Lung (tissue), 12 donors: ENCODE results near the gene CPNE6. TPM values are rescaled to one million over a fixed set of nuclear protein-coding genes. Genes with fewer than 3 reads are reported as not detected.

ENCODE experiments used
- ATAC-seq: fragments of 200-7000 bp; cut with Tn5 transposase; one replicate; pipeline ENCODE4 v1.9.1; 2020; ENCODE audit warnings: moderate number of reproducible peaks; ENCODE audit not compliant: insufficient read depth, low FRiP score
- DNase-seq, 3 donors: peaks; one replicate each; pipeline ENCODE4 v3.0.0-alpha.2; 2013 to 2017
- H3K27ac ChIP-seq, 2 donors: one replicate each; pipeline ENCODE4 v1.5.1; 2013; ENCODE audit warnings: mild to moderate bottlenecking in 2 of 2, moderate library complexity in 2 of 2, control low read depth in 1 of 2, inconsistent platforms in 1 of 2, low read depth in 1 of 2, low read length in 1 of 2
- H3K27me3 ChIP-seq, 3 donors: one replicate each; pipeline ENCODE4 v1.5.1; 2013; ENCODE audit warnings: low read length in 2 of 3; ENCODE audit not compliant: control insufficient read depth in 3 of 3, insufficient read depth in 3 of 3
- H3K36me3 ChIP-seq, 4 donors: one replicate each; pipeline ENCODE4 v1.5.1; 2013; ENCODE audit warnings: low read length in 4 of 4, mild to moderate bottlenecking in 1 of 4, moderate library complexity in 1 of 4; ENCODE audit not compliant: control insufficient read depth in 4 of 4, insufficient read depth in 4 of 4
- H3K4me1 ChIP-seq, 5 donors: one replicate each; pipeline ENCODE4 v1.5.1; 2013; ENCODE audit warnings: low read length in 5 of 5, mild to moderate bottlenecking in 2 of 5, moderate library complexity in 1 of 5; ENCODE audit not compliant: control insufficient read depth in 5 of 5, insufficient read depth in 5 of 5
- H3K4me3 ChIP-seq: one replicate; pipeline ENCODE4 v1.5.1; 2013; ENCODE audit warnings: mild to moderate bottlenecking, control low read depth, moderate library complexity
- H3K9ac ChIP-seq, 2 donors: one replicate each; pipeline ENCODE4 v1.5.1; 2013; ENCODE audit warnings: low read length in 2 of 2, control low read depth in 1 of 2; ENCODE audit not compliant: insufficient read depth in 1 of 2
- H3K9me3 ChIP-seq, 4 donors: one replicate each; pipeline ENCODE4 v1.5.1; 2013; ENCODE audit warnings: low read length in 3 of 4, mild to moderate bottlenecking in 1 of 4, moderate library complexity in 1 of 4; ENCODE audit not compliant: control insufficient read depth in 4 of 4, insufficient read depth in 3 of 4
- WGBS, 2 donors: extraction: QIAGEN DNeasy Blood & Tissue Kit; methylation state at CpG; one replicate each; pipeline ENCODE4 v1.1.7; 2013; 5-methylcytosine and 5-hydroxymethylcytosine counted together
- polyA plus RNA-seq, 2 donors: library from polyadenylated mRNA; stranded (reverse); fragments of 200-250 nt; gene quantifications; one replicate each; pipeline ENCODE4 v1.2.1, GENCODE V29; 2013
- total RNA-seq, 2 donors: library from RNA; depleted of rRNA in 1 of 2; stranded (reverse); fragments of >200 nt in 1 of 2; gene quantifications; one replicate each; pipeline ENCODE4 v1.2.1, GENCODE V29; 2014 to 2021
- TF ChIP-seq, protein P1 (sequence below): IDR thresholded peaks from 2 replicates; pipeline ENCODE4 v1.5.1; 2012; ENCODE audit warnings: mild to moderate bottlenecking; ENCODE audit errors: control extremely low read depth, extremely low read depth
- donor health status: control.
- donor health status: control.
- donor health status: Bipolar disorder and iron deficiency.
- donor health status: healthy.
- donor health status: DM: yes; HTN: yes; CAD: no.

The CPNE6 gene
- total and polyA plus RNA-seq, 4 donors, result not detected

DNA sequence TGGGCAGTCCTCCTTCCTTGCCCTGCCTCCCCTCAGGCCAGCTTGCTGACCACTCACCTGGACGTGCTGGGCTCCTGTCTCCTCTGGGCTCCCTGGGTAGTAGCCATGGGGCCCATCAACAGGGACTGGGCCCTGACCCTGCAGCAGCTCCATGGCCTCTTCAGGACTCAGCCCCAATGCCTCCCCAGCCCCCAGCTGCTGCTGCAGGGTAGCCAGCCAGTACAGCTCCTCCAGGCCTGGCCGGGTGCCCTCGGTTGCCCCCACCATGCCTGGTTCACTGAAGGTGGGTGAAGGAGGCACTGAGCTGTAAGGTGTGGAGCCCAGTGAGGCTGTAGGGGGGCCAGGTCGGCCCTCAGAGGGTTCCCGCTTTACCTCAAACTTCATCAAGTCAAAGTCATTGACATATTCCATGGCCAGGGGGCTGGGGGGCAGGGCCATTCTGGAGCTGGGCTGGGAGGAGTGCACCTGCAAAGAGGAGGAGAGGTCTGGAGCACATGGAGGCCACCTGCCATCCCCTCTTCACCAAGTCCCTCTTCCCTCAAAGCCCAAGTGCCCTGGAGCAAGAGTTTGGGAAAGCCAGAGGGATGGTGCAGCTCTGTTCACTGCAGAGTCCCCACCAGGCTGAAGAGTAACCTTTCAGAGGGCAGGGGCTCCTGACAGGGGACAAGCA is 11.2 kb downstream of the CPNE6 start:
- Histone ChIP-seq H3K4me3 (no peak overlapping the region), H3K9ac (no peak overlapping the region), H3K36me3 (no peaks in the 10 kb centered on the region), H3K27me3 (peaks cover 0 to 14% (median 12%) of the 10 kb centered on the region in 3 donors), H3K4me1 (peaks cover 0 to 9% (median 3%) of the 10 kb centered on the region in 5 donors), H3K9me3 (no peaks in the 10 kb centered on the region), H3K27ac (no peak overlapping the region)
- whole genome bisulfite sequencing, 2 donors, result 96 to 99% methylated on average over 5 of the region's 5 CpGs
- DNase-seq (no peak), ATAC-seq (no peak)
- TF ChIP-seq, protein P1, sequence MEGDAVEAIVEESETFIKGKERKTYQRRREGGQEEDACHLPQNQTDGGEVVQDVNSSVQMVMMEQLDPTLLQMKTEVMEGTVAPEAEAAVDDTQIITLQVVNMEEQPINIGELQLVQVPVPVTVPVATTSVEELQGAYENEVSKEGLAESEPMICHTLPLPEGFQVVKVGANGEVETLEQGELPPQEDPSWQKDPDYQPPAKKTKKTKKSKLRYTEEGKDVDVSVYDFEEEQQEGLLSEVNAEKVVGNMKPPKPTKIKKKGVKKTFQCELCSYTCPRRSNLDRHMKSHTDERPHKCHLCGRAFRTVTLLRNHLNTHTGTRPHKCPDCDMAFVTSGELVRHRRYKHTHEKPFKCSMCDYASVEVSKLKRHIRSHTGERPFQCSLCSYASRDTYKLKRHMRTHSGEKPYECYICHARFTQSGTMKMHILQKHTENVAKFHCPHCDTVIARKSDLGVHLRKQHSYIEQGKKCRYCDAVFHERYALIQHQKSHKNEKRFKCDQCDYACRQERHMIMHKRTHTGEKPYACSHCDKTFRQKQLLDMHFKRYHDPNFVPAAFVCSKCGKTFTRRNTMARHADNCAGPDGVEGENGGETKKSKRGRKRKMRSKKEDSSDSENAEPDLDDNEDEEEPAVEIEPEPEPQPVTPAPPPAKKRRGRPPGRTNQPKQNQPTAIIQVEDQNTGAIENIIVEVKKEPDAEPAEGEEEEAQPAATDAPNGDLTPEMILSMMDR, result no peak

- no peaks in the 10 kb centered on the region for H3K36me3 ChIP-seq
- 89 to 93% methylated on average over 3 of the region's 3 CpGs for WGBS, 2 donors
- DNase-seq (no peak), ATAC-seq (no peak)
- peaks cover 0 to 14% (median 12%) of the 10 kb centered on the region in 3 donors for H3K27me3 ChIP-seq
- TF ChIP-seq, protein P1, result no peak
- H3K9ac ChIP-seq, result no peak overlapping the region
- H3K4me3 ChIP-seq, result no peak overlapping the region
- H3K9me3 ChIP-seq, result no peaks in the 10 kb centered on the region
- H3K27ac ChIP-seq, result no peak overlapping the region
- peaks cover 0 to 9% (median 3%) of the 10 kb centered on the region in 5 donors for H3K4me1 ChIP-seq
Observed at GRCh38 chr14:24083462-24083861, 12.1 kb downstream of the CPNE6 start.

DNA sequence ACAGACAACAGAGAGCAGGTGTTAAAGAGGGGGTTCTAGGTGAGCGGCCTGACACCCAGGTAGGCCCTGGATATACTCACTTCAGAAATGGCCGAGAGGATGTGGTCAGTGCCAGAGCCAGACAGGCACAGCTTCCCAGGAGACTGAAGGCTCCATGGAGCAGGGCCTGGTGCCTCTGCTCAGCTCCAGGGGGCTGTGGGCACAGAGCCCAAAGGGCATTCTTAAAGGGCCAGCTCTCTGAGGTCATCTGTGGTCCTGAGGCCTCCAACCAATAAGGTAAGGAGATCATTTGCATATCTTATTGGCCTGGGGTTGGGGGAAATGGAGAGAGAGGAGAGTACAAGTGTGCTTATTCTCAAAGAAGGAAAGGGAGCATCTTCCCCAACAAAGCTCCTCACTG is 13.1 kb downstream of the CPNE6 start:
- TF ChIP-seq, protein P1, result no peak
- Histone ChIP-seq H3K9me3 (no peaks in the 10 kb centered on the region), H3K9ac (no peak overlapping the region), H3K27ac (no peak overlapping the region), H3K27me3 (peaks cover 0 to 13% (median 6%) of the 10 kb centered on the region in 3 donors), H3K36me3 (no peaks in the 10 kb centered on the region), H3K4me3 (no peak overlapping the region), H3K4me1 (peaks cover 0 to 9% (median 3%) of the 10 kb centered on the region in 5 donors)
- 96 to 100% methylated on average over 2 of the region's 2 CpGs for WGBS, 2 donors
- DNase-seq (no peak), ATAC-seq (no peak)
